HAP-1 (cell line): ENCODE measurements around the gene PAGE4.

Source experiments
- DNase-seq, 2 experiments: peaks; one replicate each; pipeline ENCODE4 v3.0.0-alpha.2; 2016 to 2020; ENCODE audit warnings: low spot score in 2 of 2
- H3K27me3 ChIP-seq: fragments of 250-450 bp; sonication (Bioruptor Pico); 2 replicates; pipeline ENCODE4 v1.5.1; 2020; ENCODE audit warnings: low read depth, mild to moderate bottlenecking, moderate library complexity
- H3K36me3 ChIP-seq: fragments of 250-450 bp; sonication (Bioruptor Pico); replicated peaks from 2 replicates; pipeline ENCODE4 v1.5.1; 2020; ENCODE audit warnings: mild to moderate bottlenecking
- H3K4me1 ChIP-seq: fragments of 250-450 bp; sonication (Bioruptor Pico); 2 replicates; pipeline ENCODE4 v1.5.1; 2020; ENCODE audit warnings: mild to moderate bottlenecking
- H3K4me3 ChIP-seq: fragments of 250-450 bp; sonication (Bioruptor Pico); 2 replicates; pipeline ENCODE4 v1.5.1; 2020; ENCODE audit warnings: mild to moderate bottlenecking, moderate library complexity
- H3K9me3 ChIP-seq: fragments of 250-450 bp; sonication (Bioruptor Pico); 2 replicates; pipeline ENCODE4 v1.5.1; 2020; ENCODE audit warnings: mild to moderate bottlenecking, moderate library complexity
- in situ Hi-C: fragments of 300-500 bp; cut with MboI; formaldehyde crosslinking; loops from 3 replicates; pipeline ENCODE4 v1.14.3; 2020; ENCODE audit warnings: low sequenced_read_pairs, inconsistent platforms, mixed read lengths

Gene PAGE4

DNA sequence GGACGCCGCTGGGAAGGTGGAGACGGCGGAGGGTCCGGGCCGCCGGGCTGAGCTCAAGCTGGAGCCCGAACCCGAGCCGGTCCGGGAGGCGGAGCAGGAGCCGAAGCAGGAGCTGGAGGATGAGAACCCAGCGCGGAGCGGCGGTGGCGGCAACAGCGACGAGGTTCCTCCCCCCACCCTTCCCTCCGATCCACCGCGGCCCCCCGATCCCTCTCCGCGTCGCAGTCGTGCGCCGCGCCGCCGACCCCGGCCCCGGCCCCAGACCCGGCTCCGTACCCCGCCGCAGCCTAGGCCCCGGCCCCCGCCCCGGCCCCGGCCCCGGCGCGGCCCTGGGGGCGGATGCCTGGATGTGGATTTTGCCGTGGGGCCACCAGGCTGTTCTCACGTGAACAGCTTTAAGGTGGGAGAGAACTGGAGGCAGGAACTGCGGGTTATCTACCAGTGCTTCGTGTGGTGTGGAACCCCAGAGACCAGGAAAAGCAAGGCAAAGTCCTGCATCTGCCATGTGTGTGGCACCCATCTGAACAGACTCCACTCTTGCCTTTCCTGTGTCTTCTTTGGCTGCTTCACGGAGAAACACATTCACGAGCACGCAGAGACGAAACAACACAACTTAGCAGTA, 50.7 kb downstream of the PAGE4 start:
- H3K36me3 ChIP-seq: no peaks in the 10 kb centered on the region; the same call in 1 of the 2 replicates
- DNase-seq: peak in 1 of 2 experiments; percentile 9
- no peaks in the 10 kb centered on the region; the same call in 1 of the 2 replicates for H3K9me3 ChIP-seq
- peak overlapping the region; percentile 65 for H3K4me3 ChIP-seq
- in situ Hi-C loops: no loop called here
- H3K27me3 ChIP-seq: no peaks in the 10 kb centered on the region
- H3K4me1 ChIP-seq: peaks cover 8% of the 10 kb centered on the region

DNA sequence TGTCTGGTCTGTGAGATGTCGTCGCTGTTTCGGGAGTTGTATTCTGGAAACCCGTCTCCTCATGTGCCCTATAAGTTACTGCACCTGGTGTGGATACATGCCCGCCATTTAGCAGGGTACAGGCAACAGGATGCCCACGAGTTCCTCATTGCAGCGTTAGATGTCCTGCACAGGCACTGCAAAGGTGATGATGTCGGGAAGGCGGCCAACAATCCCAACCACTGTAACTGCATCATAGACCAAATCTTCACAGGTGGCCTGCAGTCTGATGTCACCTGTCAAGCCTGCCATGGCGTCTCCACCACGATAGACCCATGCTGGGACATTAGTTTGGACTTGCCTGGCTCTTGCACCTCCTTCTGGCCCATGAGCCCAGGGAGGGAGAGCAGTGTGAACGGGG, 51.6 kb downstream of the PAGE4 start:
- Histone ChIP-seq H3K36me3 (no peaks in the 10 kb centered on the region; the same call in 1 of the 2 replicates), H3K4me3 (no peak overlapping the region; the same call in 1 of the 2 replicates), H3K27me3 (no peaks in the 10 kb centered on the region), H3K9me3 (no peaks in the 10 kb centered on the region), H3K4me1 (peaks cover 8% of the 10 kb centered on the region)
- no peak for DNase-seq
- in situ Hi-C loops: no loop called here
